ENCODE data around the gene SSBP4.
A peak's percentile ranks its signal among the peaks of the same experiment; 100 is the strongest.

SSBP4 gene

DNA sequence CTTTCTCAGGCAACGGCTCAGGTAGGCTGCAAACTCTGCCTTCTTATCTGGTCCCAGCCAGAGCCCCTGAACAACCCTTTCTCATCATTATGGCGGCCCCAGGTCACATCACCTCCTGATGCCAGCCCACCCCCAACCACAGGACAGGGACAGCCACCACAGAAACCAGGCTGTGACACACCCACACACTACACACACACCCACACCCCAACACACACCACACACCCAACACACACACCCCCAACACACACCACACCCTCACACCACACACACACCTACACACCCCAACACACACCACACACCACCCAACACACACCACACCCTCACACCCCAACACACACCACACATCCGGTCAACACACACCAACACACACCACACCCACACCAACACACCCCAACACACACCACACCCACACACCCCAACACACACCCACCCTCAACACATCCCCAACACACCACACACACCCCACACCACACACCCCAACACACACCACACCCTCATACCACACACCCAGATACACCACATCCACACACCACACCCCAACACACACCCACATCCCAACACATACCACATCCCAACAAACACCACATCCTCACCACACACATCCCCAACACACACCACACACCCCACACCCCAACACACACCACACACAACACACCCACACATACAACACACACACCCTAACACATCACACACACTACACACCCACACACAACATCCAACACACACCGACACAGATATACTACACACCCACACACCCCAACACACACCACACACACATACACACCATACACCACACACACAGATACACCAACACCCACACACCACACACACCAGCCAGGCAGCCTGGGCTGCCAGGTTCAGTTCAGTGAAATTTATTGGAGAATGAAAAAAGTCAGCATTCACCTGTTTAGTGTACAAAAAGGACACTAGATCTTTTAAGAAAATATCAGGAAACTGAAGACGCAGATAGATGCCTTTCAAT is 22.9 kb downstream of the SSBP4 start:
- no peak for DNase-seq (ENCODE audit: extremely low read depth in 1 of 2, low read depth in 1 of 2)

DNA sequence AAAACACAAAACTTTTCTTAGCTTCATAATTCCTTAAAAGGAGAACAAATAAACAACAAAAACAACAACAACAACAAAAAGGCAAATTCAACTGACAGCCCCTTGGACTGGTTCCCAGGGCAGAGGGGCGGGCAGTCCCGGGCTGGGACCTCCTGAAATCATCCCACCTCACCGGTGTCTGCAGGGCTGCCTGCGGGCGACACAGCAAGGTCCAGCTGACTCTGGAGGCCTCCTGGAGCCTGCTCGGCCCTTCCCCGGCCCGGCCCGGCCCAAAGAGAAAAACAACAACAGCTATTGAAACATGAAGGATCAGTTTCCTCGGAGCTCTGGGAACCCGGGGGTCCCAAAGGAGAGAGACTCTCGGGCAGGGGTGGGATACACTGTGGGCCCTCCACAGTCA is 23.7 kb downstream of the SSBP4 start:
- DNase-seq (ENCODE audit: extremely low read depth in 1 of 2, low read depth in 1 of 2) = no peak

DNA sequence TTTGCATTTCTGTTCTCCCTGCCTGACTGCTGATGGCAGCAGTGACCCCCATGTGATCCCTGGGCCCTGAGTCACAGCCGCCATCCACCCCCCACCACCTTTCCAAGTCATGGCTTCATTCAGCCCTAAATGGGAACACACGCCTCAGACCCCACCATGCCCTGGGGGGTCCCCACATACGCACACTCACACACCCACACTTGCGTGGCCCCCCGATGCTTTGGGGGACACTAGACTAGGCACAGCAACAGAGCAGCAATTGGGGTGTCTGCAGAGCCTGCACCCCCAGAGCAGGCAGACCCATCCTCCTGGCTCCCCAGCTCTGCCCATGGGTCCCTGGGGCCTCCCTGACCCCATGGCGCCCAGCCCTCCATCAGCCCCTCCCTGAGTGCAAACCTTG is 24.2 kb downstream of the SSBP4 start:
- no peak for DNase-seq (ENCODE audit: extremely low read depth in 1 of 2, low read depth in 1 of 2)

DNA sequence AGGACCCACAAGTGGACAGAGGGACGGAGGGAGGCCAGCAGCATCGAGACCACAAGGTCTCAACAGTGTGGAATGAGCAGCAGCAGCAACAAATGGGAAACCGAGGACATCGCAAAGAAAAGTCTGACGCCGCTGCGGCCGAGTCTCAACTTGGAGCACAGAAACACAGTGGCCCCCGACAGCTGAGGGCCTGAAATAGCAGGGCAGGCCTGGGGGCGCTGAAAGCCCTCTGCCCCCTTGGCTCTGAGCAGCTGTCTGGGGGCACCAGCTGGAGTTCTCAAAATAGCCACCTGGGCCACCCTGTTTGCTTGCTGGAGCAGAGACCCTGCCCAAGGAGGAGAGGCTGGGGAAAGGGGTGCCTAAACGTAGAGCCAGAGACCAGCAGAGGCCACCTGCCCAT is 24.6 kb downstream of the SSBP4 start:
- DNase-seq (ENCODE audit: extremely low read depth in 1 of 2, low read depth in 1 of 2) = no peak

DNA sequence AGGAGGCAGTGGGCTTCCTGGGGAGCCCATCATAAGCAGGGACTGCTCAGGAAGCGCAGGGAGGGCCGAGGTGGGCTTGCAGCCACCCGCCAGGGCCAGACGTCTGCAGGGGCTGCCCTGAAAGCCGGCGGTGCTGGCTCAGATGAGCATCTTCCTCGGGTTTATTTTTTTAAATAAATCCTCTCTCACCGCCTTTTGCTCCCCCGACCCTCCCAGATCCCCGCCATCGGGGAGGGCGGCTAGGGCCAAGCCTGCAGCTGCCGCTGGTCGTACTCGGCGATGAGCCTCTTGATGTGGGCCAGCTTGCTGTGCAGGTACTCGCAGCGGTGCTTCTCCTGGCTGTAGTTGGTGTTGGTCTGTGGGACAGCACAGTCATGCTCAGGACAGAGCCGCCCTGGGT is 25.3 kb downstream of the SSBP4 start:
- DNase-seq (ENCODE audit: extremely low read depth in 1 of 2, low read depth in 1 of 2) = no peak

DNA sequence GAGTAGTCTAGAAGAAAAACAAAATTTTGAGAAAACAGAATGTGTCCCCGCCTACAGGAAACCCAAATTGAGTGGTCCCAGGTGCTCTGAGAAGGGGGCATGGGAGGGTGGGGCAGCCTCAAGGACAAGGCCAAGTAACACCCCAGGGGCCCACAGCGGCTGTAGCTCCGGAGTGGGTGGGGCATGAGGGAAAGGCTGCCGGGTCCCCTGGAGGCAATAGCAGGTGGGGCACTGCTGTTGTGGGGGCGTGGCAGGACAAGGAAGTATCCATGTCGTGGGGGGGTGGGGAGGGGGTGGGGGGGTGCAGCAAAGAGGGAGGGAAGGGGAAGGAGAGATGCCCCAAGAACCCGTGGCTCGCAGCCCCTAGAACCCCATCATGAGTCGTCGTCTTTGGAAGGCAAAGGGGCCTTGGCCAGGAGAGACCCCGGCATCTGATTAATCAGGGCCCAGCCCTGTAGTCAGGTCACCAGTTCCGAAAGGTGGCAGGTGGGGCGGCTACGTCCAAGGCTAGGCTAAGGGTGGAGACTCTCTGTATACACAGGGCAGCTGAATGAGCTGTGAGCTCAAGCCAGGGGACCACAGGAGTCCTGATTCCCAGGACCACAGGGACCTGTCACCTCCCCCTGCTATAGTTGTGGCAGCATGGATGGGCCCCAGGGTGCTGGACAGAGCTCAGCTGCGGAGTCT is 26.2 kb downstream of the SSBP4 start:
- DNase-seq (ENCODE audit: extremely low read depth in 1 of 2, low read depth in 1 of 2) = no peak

DNA sequence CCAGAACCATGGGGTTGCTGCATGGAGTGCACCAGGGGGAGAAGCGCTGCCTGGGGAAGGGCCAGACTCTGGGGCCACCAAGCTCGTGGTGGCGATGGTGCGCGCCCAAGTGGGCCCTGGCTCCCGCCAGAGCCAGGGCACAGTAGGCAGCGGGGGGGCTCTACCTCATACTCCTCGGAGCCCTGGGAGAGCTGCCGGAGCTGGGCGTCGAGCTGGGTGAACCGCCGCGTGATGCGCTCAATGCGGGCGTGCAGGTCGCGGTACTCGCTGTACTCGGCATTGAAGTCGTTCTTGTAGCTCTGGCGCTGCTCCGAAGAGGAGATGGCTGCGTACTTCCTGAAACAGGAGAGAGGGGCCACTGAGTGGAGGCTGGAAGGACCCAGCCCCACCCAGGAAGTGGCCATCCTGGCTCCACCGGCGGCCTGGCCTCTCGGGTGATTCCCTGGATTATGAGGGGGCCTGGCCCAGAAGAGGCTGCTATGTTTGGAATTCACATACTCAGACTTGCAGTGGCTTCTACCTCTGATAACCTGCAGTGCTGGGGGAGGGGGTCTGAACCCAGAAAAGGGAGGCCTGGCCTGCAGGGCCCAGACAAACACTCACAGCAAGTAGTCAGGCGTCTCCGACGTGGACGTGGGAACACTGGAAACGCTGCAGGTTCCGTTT is 27.1 kb downstream of the SSBP4 start:
- DNase-seq (ENCODE audit: extremely low read depth in 1 of 2, low read depth in 1 of 2) = no peak

DNA sequence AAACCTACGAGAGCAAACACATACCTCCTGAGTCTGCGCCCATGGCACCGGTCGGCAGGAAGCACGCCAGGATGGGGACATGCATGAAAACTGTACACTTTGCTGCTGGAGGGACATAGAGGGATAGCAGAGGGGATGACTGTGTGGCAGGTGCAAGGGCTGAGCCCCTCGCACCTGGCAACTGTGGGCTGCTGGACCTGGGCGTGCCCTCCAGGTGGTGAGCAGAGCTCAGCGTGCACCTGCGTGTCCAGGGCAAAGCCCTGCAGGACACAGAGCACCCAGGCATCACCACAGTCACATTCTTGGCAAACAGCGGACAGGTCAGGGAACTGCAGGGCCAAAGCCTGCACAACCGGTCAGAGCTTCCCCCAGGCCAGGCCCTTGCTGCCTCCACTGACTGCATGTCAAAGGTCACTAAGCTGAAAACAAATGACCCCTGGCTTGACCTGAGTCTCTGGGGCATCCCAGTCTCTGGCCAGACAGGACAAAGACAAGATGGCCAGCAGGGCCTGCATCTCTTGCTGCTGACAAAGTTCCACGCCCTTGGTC is 27.7 kb downstream of the SSBP4 start:
- no peak for DNase-seq (ENCODE audit: extremely low read depth in 1 of 2, low read depth in 1 of 2)

DNA sequence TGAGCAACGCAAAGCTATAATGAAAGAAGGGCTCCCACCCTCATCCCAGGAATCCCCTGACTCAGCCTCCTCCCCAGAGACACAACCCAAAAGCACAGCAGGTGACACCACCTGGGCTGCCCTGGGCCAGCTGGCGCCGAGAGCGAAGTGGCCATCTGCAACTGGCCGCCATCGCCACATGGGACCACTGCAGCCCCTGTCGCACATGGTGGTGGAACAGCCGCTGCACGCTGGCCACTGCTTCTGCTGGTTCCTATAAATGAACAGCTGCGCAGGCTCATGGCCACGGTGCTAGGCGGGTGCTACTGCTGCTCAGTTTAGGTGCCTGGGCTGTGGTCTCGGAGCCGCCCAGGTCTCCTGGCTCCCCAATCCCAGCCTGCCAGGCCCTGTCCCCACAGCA is 30.4 kb downstream of the SSBP4 start:
- DNase-seq (ENCODE audit: extremely low read depth in 1 of 2, low read depth in 1 of 2) = no peak

DNA sequence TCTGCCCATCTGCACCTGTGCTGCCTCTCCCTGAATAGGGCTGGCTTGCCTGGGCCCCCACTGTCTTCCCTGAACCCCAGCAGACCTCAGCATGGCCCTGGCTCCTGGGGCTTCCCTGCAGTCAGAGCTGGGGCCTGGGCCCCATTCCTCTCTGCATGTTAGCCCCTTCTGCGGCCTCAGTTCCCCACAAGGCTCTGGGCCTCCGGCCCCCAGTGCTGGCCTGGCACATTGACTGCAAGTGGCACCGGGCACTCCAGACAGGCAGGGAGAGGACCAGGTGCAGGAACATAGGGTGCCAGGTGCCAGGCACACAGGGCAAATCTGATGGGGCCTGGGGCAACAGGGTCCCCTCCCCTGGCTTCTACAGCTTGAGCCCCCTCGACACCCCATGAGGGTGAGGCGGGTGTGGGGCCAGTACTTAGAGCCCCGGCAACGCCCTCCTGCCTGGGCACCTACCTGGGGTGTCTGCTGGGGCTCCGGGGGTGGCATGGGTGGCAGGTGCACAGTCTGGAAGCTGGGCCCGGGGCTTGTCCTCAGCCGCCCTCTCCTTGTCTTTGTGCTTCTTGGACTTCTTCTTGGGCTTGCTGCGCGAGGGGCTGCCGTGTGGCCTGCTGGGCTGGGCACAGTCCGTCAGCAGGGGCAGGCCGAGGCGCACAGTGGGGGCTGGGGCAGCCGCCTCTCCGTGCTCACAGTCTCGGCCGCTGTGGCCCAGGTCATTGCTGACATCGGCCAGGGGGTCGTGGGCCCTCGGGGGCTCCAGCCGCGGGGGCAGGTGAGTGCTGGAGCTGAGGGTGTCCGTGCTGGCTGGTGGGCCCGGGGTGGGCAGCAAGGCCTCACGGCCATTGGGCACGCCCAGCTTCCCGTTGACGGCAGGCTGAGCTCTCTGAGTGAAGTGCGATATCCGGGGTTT is 31.1 kb downstream of the SSBP4 start:
- DNase-seq (ENCODE audit: extremely low read depth in 1 of 2, low read depth in 1 of 2) = no peak

DNA sequence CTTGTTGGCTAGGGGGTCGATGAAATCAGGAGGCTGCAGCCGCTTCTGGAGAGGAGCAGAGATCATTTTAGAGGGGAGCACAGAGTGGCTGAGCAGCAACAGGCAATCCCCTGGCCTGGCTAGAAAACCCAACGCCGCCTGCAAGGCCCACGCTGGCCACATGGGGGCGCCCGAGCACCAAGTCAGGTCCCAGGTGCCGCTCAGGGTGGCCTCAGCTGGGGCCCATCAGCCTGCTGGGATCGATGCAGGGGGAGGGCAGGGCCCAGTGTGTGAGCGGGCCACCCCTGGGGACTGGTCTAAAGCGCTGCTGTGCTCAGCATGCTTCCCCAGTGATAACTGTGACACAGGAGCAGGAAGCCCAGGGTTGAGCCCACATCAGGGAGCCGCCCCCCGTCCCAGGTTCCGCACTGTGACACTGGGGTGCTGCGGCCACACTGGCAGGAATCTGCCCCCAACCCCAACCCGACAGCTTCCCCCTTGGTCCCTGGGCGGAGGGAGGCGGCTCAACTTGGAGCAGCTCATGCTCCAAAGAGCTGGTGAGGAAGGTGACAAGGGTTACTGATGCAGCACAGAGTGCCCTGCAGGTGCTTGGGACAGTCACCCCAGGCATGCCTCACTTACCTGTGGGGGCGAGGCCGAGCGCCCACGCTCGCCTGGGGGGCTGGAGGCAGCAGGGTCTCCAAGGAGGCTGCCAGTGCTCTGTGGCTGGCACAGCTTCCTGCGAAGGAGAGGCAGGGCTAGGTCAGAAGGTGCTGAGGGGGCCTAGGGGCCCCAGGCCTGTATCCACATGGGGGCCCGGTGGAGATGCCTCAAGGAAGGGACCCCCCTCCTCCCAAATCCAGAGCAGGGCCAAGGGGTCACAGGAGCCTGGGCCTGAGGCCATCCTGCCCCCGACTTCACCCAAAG is 32.0 kb downstream of the SSBP4 start:
- peak; percentile 67 to 71 for DNase-seq (ENCODE audit: extremely low read depth in 1 of 2, low read depth in 1 of 2)

DNA sequence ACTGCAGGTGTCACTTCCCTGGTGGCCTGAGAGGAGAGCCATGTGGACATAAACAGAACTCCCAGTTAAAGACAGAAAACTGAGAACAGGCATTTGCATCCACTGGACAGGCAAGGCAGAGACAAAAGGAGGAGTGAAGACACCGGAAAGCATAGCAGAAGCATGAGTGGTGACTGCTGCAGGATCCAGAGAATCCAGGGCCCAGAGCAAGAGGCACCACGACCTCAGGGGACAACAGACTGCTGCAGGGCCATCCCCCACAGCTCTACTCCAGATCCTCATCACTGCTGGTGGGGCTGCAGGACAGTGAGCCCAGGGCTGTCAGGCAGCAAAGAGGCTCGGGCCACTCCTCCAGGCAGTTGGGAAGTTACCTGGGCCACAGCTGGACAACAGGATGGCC is 33.2 kb downstream of the SSBP4 start:
- DNase-seq (ENCODE audit: extremely low read depth in 1 of 2, low read depth in 1 of 2) = no peak

DNA sequence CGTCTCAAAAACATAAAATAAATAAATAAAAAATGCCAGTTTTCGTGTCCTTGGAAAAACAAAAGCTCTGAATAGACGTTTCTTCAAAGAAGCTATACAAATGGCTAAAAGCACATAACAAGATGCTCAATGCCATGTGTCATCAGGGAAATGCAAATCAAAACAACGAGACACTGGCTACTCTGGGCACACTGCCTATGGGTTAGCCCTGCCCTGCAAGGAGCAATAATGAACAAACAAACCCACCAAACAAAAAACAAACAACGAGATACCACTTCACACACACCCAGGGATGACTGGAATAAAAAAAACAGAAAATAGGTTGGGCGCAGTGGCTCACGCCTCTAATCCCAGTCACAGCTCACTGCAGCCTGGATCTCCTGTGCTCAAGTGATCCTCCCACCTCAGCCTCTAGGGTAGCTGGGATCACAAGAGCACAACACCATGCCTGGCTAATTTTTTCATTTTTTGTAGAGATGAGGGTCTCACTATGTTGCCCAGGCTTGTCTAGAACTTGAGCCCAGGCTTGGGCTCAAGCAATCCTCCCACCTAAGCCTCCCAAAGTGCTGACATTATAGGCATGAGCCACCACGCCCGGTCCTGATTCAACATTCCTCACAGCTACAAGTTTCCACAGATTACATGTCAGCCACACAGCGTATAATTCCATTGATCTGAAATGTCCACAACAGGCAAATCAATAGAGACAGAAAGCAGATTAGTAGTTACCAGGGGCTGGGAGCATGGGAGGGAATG is 34.2 kb downstream of the SSBP4 start:
- no peak for DNase-seq (ENCODE audit: extremely low read depth in 1 of 2, low read depth in 1 of 2)

DNA sequence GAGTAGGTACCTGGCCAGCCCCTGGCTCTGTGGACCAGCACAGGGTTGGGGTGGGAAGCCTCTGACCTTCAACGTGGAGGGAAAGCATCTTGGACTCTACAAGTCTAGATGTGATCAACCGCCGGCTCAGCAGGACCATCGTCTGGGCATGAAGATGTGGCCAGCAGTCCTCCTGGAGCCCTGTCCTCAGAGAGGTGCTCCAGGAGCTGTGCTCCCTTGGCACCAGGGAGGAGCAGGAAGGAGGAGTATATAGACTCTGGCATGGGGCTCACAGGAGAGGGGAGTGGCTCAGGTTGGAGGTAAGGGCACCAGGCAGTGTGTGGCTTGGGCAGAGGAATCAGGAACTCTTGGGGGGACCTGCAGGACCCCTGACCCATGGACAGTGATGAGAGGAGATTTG is 37.1 kb downstream of the SSBP4 start:
- no peak for DNase-seq (ENCODE audit: extremely low read depth in 1 of 2, low read depth in 1 of 2)

DNA sequence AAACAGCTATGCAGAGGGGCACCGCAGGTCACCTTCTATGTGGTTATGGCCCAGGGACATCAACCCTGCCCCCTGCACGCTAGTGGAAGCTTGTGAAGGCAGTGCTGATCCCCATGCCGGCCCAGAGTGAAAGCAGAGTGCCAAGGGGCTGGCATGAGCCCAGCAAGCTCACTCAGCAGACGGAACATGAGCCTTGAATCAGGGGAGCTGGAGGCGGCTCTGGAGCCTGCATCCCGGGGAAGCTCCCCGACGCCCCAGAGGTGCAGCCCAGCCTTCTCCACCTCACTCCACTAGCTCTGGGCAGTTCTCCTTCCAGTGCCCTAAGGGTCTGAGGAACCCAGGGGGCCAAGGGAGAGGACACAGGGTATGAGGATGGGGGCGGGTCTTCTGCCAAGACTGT is 37.8 kb downstream of the SSBP4 start:
- DNase-seq (ENCODE audit: extremely low read depth in 1 of 2, low read depth in 1 of 2) = no peak

DNA sequence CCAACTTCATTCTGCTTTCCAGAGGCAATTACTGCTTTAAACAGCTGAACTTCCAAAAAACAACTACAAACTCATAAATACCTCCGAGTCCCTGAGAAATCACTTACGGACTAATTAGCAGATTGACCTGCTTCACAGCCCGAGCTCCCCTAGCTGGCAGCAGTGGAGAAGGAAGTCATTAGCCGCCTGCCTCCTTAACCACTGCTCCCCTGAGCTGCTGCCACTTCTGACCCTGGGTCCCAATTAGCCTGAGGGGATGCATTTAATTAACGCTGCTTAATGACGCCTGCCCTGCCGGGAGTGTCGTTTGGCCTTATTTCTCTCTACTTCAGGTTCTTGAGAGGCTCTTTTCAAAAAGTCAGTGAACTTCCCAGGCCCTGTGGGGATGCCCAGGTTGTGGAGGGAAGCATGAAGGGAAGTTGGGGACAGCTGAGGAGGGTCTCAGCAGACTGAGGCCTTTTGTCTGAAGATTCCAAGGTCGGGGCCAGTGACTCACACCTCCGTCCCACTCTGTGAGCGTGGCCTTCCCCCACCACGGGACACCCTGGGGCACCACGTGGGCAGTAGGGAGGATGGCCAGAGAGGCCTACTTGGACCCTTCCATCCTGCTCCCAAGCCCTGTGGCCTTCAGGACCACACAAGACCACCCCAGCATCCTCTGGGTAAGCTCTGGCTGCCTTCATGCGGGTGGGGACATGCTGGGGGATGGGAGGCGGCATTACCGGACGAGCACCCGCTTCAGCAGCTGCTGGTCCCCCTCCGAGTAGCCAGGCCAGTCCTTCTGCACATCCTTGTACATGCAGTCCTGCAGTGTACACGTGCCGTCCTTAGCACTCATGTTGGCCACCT is 38.5 kb downstream of the SSBP4 start:
- DNase-seq (ENCODE audit: extremely low read depth in 1 of 2, low read depth in 1 of 2) = no peak

DNA sequence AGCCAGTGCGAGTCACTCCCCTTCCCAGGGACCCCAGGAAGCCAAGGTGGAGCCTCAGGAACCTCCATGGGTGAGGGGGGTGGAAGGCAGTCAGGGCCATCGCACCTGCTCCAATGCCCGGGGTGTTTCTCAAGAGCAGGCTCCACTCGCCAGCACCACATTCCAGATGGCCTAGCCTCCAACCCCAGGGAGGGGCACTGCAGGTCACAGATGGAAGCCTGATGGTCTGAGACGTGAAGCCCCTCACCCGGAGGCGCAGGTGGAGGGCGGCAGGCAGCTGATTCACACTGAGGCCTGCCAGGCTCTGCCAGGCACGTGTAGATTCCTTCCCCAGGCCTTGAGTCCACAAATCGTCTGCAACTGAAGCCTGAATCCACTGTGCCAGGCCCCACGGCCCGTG is 41.7 kb downstream of the SSBP4 start:
- DNase-seq (ENCODE audit: extremely low read depth in 1 of 2, low read depth in 1 of 2) = no peak

DNA sequence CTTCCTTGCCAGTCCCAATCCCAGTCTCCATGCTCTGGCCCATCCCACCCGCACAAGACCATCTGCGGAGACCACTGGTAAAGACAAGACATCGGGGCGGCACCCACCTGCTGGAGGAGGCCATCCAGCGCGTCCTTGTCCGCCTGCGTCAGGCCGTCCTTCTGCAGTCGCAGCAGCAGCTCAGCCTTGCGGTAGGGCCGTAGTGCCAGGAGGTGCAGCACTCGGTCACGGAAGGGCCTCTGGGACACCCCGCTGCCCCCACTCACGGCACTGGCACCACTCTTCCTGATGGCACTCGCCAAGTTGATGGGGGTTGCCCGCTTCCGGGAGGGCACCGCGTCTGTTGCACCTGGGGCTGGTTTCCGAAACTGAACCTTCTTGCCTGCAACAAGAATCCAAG is 42.3 kb downstream of the SSBP4 start:
- no peak for DNase-seq (ENCODE audit: extremely low read depth in 1 of 2, low read depth in 1 of 2)

All from stimulated activated CD8-positive, alpha-beta memory T cell treated with anti-CD3 and anti-CD28 coated beads, Interleukin-7, amount 100 ng/mL, for 48 hours (primary cell).